Measurements from ENCODE around the gene GAB2. TPM values are rescaled to one million over a fixed set of nuclear protein-coding genes. Genes with fewer than 3 reads are reported as not detected.

The GAB2 gene
- total RNA-seq, 2 experiments from 2014 or later = 10.7 to 11.9 TPM

DNA sequence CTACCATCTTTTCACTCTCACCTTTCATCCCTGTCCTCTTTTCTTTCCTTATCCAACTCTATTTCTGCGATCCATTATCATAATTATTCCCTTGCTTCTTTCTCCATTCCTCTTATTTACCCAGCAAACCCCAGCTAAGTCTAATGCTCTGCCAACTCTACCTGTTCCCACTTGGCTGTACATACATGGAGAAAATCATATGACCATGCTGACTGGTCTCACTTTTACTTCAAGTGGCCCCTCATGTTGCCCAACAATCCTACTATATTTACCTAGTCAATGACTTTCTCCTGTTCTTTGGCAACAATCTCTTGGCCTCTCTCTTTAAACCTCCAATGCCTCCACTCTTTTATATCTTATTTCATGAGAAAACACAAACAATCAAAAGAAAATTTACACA is 134.8 kb downstream of the GAB2 start:
- Histone ChIP-seq H3K27me3 (ENCODE audit: control insufficient read depth in 1 of 2, insufficient read depth in 2 of 2, low read length in 2 of 2) (no peaks in the 10 kb centered on the region), H3K9me3 (ENCODE audit: control insufficient read depth in 1 of 2, insufficient read depth in 1 of 2, low read length in 2 of 2) (no peaks in the 10 kb centered on the region), H3K4me3 (ENCODE audit: low read length) (no peak overlapping the region), H3K27ac (ENCODE audit: low read depth in 1 of 2, low read length in 2 of 2) (no peak overlapping the region), H3K4me1 (ENCODE audit: insufficient read depth, low read length) (no peaks in the 10 kb centered on the region), H3K36me3 (ENCODE audit: insufficient read depth, low read length) (no peaks in the 10 kb centered on the region)
- no peak for ATAC-seq (ENCODE audit: poor library complexity)
- no peaks in the 10 kb centered on the region for H3K27me3 Mint-ChIP-seq
- TF ChIP-seq, protein P1, sequence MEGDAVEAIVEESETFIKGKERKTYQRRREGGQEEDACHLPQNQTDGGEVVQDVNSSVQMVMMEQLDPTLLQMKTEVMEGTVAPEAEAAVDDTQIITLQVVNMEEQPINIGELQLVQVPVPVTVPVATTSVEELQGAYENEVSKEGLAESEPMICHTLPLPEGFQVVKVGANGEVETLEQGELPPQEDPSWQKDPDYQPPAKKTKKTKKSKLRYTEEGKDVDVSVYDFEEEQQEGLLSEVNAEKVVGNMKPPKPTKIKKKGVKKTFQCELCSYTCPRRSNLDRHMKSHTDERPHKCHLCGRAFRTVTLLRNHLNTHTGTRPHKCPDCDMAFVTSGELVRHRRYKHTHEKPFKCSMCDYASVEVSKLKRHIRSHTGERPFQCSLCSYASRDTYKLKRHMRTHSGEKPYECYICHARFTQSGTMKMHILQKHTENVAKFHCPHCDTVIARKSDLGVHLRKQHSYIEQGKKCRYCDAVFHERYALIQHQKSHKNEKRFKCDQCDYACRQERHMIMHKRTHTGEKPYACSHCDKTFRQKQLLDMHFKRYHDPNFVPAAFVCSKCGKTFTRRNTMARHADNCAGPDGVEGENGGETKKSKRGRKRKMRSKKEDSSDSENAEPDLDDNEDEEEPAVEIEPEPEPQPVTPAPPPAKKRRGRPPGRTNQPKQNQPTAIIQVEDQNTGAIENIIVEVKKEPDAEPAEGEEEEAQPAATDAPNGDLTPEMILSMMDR (IDR thresholded peaks at IDR 0.05) = no peak
- H3K4me1 Mint-ChIP-seq (ENCODE audit: low read depth) = peaks cover 8% of the 10 kb centered on the region
- no peak for DNase-seq
- H3K9me3 Mint-ChIP-seq = no peaks in the 10 kb centered on the region
- ChIA-PET POLR2A (no interaction called here), CTCF (no interaction called here)
- intact Hi-C loops (cut with DNase I, micrococcal nuclease) = no loop called here
- no peaks in the 10 kb centered on the region for H3K36me3 Mint-ChIP-seq (ENCODE audit: low read depth)
- no peak overlapping the region for H3K27ac Mint-ChIP-seq
- no peak overlapping the region for H3K4me3 Mint-ChIP-seq

DNA sequence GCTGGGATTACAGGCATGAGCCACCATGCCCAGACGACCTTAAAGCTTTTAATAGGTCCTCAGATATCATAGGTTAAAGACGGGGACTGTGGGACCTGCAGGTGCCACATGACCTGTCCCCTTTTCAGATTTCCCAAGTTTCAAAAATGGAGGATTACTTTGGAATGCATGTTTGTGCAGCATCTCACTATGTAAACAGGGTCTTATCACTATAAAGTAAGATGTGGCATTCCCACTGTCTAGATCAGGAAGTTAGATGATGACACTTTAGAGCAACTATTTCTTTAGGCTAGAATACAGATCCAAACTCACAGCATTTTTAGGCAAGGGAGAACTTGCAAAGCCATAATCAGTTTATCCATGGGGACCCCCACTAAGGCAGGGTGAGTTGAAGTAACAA is 136.1 kb downstream of the GAB2 start:
- intact Hi-C loops (cut with DNase I, micrococcal nuclease) = no loop called here
- Mint-ChIP-seq H3K4me3 (no peak overlapping the region), H3K4me1 (ENCODE audit: low read depth) (peaks cover 12% of the 10 kb centered on the region), H3K36me3 (ENCODE audit: low read depth) (no peaks in the 10 kb centered on the region), H3K9me3 (no peaks in the 10 kb centered on the region), H3K27me3 (no peaks in the 10 kb centered on the region), H3K27ac (no peak overlapping the region)
- no peaks in the 10 kb centered on the region for H3K27me3 ChIP-seq (ENCODE audit: control insufficient read depth in 1 of 2, insufficient read depth in 2 of 2, low read length in 2 of 2)
- ChIA-PET CTCF (no interaction called here), POLR2A (no interaction called here)
- H3K9me3 ChIP-seq (ENCODE audit: control insufficient read depth in 1 of 2, insufficient read depth in 1 of 2, low read length in 2 of 2) = no peaks in the 10 kb centered on the region
- no peak overlapping the region for H3K4me3 ChIP-seq (ENCODE audit: low read length)
- ATAC-seq (ENCODE audit: poor library complexity) = no peak
- TF ChIP-seq, protein P1 (IDR thresholded peaks at IDR 0.05) = no peak
- no peaks in the 10 kb centered on the region for H3K36me3 ChIP-seq (ENCODE audit: insufficient read depth, low read length)
- H3K27ac ChIP-seq (ENCODE audit: low read depth in 1 of 2, low read length in 2 of 2) = no peak overlapping the region
- H3K4me1 ChIP-seq (ENCODE audit: insufficient read depth, low read length) = no peaks in the 10 kb centered on the region
- DNase-seq = no peak

DNA sequence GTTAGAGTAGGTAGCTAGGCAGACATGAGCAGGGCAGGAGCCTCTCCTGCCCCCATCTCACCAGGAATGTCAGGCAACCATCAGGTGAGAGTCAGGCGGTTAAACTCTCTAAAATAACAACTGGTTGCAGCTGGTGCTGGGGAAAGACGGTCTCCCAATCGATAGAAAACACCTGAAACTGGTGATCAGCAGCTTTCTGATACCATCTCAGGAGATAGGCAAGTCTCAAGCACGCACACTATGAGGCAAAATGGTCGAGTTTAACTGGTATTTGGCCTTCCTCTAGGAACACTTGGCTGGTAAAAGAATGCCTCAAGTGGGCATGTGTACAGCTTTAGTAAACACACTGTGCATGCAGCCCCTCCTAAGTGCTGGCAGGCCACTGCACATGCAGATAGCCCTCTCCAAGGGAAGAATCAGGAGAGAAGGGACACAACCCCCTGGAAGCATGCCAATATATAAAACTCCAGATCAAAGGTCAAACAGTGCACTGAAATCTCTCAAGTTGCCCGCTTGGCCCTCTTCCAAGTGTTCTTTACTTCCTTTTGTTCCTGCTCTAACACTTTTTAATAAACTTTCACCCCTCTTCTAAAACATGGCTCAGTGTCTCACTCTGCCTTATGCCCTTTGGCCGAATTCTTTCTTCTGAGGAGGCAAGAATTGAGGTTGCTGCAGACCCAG is 140.2 kb downstream of the GAB2 start:
- intact Hi-C loops (cut with DNase I, micrococcal nuclease) = no loop called here
- CTCF ChIA-PET = no interaction called here
- no peak overlapping the region for H3K4me3 Mint-ChIP-seq
- TF ChIP-seq, protein P1 (IDR thresholded peaks at IDR 0.05) = no peak
- POLR2A ChIA-PET = no interaction called here
- peaks cover 12% of the 10 kb centered on the region for H3K4me1 Mint-ChIP-seq (ENCODE audit: low read depth)
- no peak overlapping the region for H3K27ac Mint-ChIP-seq
- no peak for ATAC-seq (ENCODE audit: poor library complexity)
- Histone ChIP-seq H3K27me3 (ENCODE audit: control insufficient read depth in 1 of 2, insufficient read depth in 2 of 2, low read length in 2 of 2) (no peaks in the 10 kb centered on the region), H3K4me1 (ENCODE audit: insufficient read depth, low read length) (no peaks in the 10 kb centered on the region), H3K4me3 (ENCODE audit: low read length) (no peak overlapping the region), H3K9me3 (ENCODE audit: control insufficient read depth in 1 of 2, insufficient read depth in 1 of 2, low read length in 2 of 2) (peaks cover 7% of the 10 kb centered on the region in 2 experiments), H3K27ac (ENCODE audit: low read depth in 1 of 2, low read length in 2 of 2) (no peak overlapping the region), H3K36me3 (ENCODE audit: insufficient read depth, low read length) (no peaks in the 10 kb centered on the region)
- no peaks in the 10 kb centered on the region for H3K9me3 Mint-ChIP-seq
- peaks cover 5% of the 10 kb centered on the region for H3K36me3 Mint-ChIP-seq (ENCODE audit: low read depth)
- DNase-seq = no peak
- no peaks in the 10 kb centered on the region for H3K27me3 Mint-ChIP-seq

Data from CD4-positive, alpha-beta T cell (primary cell).